Activated naive CD4-positive, alpha-beta T cell treated with Interleukin-2 at 50 U/mL for 16 hours (primary cell): ENCODE data around the gene NOP9.

Experiments used
- DNase-seq: peaks from one replicate; pipeline ENCODE4 v3.0.0-alpha.2; 2020

Gene NOP9

GRCh38 chr14:24263848-24264247 lies 35.8 kb upstream of the NOP9 start:
- no peak for DNase-seq

GRCh38 chr14:24264298-24264697 lies 35.4 kb upstream of the NOP9 start:
- no peak for DNase-seq

DNA sequence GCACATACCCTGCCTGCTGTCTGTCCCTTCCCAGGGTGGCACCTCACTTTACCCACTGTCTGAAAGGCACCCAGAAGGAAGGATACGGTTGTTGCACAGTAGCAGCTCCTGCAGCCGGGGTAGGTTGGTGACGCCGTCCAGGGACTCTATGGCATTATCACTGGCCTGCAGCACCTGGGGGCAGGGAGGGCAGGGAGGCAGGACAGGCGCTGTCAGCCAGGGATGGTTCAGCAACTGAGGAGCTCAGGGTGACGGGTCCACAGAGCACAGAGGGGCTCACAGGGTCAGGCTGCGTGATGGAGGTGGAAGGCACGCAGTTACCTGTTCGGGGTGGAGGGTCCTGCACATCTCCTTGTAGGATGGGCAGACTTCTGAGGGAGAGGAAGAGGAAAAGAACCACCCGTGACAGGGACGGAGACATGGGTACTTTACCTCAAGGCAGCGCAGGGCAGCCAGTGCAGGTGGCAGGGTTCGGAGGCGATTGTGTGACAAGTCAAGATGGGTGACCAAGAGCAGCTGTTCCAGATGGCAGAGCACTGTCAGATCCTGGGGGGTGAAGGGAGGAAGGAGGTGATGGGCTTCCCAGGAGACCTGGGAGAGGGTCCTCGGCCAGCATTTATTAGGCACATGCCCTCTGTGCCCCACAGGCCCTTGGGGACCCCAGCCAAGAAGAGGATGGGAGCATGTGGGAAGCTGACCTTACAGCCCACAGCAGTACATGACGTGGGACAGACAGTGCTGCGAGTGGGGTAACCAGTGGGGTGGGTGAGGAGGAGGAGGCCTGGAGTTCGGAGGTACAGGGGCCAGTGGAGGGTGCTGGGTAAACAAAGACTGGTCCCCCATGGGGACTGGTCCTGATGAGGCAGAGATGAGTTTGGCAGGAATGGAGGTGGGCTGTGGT lies 33.1 kb upstream of the NOP9 start:
- no peak for DNase-seq

DNA sequence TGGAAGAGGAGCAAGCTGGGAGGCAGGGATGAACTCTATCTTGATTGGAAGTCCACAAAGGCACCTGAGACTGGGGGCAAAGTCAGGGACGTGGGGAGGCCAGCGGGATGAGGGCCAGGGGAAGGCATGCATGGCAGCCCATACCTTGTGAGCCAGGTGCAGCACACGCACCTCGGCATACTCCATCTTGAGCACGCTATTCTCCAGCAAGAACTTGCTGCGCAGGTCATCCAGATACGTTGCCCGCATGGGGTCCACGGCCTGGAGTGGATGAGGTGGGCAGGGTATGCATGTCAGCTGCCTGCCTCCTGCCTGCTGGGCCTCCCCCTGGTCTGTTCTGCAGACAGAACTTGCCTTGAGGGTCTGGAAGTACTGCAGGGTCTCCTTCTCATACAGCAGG lies 32.1 kb upstream of the NOP9 start:
- DNase-seq, result no peak

- DNase-seq, result no peak
These were observed 31.4 kb upstream of the NOP9 start for GRCh38 chr14:24268225-24268624.

DNA sequence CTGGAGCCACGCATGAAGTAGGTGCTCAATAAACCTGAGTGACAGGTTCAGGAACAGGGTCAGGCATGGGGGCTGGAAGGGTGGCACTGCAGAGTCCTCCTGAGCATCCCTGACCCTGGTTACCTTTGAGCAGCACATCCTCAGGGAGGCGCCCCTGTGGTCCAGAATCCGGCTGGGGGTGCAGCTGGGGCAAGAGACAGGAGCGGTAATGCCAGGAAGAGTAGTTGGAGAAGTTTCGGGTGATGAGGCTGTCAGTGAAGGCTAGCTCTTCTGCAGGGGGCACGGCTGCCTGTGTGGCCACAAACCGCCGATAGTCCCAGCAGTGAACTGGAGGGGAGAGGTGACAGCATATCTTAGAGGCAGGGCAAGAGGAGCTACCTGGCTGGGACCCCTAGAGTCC lies 30.3 kb upstream of the NOP9 start:
- no peak for DNase-seq

DNA sequence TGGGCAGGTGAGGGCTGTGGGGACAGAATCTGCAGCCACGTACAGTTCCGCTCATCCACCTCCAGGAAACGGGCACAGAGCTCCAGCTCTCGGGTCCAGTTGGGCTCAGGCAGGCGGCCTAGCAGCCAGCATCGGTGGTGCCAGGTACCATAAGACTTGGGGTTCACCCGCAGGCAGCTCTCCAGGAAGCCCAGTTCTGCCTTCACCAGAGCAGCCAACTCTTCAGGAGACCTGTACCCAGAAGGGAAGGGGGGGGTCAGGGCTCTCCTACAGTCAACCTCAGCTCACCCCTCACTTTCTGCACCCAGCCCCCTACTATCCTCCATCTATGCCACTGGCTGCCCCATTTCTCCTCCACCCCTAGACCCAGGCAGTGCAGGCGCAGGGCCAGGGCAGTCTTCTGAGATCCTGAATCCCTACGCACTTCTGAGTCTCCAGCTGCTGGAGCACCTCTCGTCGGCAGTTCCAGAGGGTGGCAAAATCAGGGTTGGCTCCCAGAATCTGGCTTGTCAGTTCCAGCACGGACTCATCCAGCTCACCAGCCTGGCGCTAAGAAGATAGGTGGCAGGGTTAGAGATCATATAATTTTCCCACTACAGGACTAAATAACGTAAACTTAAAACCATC lies 29.6 kb upstream of the NOP9 start:
- no peak for DNase-seq

- DNase-seq, result no peak
These were observed 29.0 kb upstream of the NOP9 start for GRCh38 chr14:24270537-24271133.

DNA sequence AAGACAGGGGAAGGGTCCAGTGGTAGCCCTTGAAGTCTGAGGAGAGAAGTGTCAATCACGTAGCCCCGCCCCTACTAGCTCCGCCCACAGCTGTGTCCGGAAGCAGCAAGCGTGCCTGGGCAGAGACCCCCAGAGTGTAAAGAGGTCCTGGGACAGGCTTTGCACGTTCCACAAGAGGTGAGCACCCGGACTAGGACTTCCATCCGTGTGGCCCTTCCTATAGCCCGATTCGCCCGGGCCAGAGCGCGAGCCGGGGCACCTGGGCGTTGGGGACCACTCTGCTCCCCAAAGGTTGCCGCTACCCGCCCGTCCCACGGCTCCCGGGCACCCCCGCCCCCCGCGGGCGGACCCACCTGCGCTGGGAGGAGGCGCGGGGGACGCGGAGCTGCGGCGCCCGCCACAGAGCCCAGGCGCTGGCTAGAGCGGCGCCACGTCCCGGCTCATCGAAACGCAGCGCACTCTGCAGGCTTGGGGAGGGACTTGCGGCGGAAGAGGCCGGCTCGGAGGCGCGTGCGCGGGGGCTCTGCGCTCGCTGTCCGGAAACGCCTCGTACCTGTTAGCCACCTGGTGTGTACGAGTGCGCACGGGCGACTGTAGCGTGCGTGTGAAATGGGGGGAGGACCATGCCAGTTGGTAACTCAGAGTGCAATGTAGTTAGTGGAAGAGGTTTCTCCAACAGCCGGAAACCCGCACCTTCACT lies 28.4 kb upstream of the NOP9 start, which contains the start of gene RABGGTA:
RABGGTA (minus strand) TSS at position 464 of the 700 bp plus-strand sequence. CDS start 482 bp downstream, outside the sequence.
- peak; percentile 90 for DNase-seq

- DNase-seq, result no peak
These were observed 27.8 kb upstream of the NOP9 start for GRCh38 chr14:24271834-24272263.

DNA sequence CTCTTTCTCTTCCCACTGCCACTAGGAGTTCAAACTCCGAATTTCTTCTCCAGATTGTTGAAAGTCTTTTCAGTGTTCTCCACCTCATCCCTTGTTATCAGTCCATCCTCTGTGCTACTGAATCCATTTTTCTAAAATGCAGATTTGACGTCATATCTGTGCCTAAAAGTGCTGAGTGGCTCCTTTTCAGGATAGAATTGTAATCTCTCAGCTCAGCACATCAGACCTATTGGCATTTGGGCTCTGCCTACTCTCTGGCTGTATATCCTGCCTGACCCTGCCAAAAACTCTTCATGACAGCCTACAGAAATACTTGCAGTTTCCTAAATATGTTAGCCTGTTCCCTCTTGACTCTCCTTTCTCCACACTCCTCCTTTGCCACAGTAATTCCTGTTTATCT lies 27.2 kb upstream of the NOP9 start:
- no peak for DNase-seq

DNA sequence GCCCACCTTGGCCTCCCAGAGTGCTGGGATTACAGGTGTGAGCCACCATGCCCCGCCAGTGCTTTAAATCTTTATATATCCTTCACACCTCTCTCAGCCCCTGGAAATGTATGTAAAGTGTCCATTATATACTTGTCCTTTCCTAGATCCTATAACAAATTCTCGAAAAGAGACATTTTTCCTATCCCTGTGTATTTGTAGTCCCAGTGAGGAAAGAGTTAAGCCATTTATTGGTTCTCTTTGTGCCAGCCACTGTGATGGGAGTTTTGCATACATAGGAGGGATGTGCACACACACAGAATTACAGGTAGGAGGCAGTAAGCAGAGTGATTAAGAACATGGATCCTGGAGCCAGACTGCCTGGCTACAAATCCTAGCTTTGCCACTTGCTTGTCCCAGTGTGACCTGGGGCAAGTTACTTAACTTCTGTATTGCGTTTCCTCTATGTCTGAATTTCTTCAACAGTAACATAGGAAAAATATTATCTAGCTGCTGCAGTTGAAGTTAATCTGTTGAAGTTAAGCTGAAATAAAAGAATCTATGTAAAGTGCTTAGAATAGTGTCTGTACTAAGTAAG lies 26.1 kb upstream of the NOP9 start:
- DNase-seq, result no peak

DNA sequence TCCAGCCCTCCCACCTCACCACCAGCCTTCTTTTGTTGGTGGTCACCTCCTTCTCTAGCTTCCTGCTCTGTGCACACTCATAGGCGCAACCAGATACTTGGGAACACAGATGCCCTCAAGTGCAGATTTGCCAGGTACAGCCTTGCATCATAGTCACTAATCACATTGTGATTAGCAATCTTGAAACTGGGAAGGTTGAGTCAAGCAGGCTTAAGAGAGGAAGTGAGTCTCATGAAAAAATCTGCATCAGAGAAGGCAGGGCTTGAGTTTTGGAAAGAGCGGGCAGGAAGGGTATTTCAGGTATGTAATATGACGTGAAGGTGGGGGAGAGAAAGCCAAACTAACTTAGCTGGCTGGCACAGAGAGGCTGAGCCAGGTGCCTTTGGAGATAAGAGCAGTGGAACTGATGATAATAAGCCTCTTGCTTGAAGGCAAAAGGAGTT lies 25.5 kb upstream of the NOP9 start:
- peak; percentile 47 for DNase-seq

GRCh38 chr14:24277071-24277470 lies 22.6 kb upstream of the NOP9 start:
- no peak for DNase-seq

DNA sequence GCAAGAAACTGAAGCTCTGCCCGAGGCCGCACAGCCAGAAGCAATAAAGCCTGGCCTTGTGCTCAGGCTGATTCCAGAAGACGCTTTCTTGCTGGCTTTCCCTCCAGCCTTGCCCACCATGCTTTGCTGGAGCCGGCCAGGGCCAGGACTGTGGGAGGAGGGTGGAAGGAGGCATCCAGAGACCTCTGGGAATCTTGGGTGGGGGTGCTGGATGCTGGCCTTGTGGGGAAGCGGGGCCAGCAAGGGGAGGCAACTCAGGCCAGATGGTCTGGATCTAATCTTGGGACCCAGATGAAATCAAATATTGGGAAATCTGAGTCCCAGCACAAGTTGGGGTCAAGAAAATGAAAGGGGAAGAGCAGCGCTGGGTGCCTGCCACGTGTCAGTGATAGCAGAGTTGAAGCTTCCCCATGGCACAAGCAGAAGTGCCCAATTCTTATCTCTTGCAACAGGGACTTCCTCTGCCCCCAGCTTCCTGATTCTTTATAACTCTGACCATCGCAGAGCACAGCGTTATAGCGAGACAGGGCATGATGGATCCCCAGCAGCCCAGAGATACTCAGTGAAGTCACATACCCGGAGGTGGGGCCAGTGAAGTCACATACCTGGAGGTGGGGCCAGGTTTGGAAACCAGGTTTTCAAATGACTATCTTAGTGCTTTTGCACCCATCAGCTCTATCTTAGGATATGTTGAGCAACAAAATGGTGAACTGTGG lies 21.9 kb upstream of the NOP9 start:
- peak; percentile 6 for DNase-seq

GRCh38 chr14:24278424-24278823 lies 21.2 kb upstream of the NOP9 start:
- no peak for DNase-seq

DNA sequence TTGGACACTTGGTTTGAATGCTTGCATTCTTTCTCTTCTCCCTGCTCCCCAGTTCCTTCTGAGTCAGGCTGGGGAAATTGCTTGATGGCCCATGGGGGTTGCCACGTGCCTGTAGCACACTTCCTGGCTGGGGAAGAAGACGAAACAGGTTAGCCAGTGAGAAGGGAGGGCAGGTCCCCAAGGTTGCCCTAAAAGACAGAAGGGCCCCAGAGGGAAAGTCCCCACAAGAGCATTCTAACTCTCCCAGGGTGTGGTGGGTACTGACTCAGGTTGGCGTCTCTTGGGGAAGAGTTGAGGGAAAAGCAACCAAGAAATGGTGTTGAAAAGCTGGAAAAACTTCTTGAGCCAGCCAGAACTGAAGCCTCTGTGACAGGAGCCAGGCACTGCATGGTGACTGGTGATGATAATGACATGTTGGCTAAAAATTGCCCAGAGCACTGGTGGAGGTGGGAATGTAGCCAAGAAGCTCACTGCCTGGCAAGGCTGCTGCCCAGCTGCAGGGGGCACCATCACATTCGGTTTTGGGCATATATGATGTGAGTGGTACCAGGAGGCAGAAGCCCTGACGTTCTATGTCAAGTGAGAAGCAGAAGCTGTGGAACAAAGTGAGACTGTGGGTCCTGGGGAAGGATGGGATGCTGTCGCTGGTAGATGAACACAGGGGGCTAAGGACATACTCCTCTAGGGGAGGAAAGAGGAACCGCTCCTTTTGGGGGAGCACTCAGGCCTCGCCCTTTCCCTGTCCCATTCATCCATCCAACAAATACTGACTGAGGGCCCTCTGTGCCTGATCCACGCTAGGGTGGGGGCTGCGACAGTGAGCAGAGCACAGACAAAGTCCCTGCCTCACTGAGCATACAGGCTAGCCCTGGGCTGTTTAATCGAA lies 20.1 kb upstream of the NOP9 start:
- peak; percentile 51 for DNase-seq

GRCh38 chr14:24280797-24281460 lies 18.7 kb upstream of the NOP9 start:
- DNase-seq, result no peak

DNA sequence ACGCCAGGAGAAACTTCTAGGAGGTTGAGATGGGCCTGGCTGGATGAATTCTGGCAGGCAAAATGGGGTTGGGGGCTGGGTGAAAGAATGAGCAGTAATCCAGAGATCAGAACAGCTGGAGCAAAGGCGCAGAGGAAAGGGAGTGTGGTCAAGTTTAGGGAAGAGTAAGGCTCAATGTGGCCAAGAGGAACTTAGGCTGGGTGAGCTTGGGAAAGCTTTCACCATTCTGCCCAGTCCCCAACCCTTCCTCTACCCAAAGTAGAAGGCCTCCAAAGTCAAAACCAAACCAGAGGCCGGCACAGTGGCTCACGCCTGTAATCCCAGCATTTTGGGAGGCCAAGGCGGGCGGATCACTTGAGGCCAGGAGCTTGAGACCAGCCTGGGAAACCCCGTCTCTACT lies 18.0 kb upstream of the NOP9 start:
- no peak for DNase-seq

DNA sequence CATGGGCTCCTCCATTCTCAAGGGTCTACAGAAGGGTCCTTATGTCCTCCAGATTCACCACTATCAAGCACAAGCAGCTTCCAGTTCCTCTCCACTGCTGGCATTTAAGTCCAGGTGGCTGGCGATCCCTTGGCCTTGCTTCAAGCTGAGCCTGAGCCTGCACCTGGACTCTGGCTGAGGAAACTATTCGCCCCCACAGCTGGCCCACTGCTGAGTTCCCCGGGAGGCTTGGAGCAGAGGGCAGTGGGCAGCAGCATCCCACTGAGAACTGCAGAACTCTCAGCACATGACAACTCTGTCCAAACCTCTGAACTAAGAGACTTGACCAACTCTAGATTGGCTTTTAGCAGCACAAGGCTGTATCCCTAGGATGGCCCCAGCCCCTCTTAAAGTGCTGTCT lies 16.9 kb upstream of the NOP9 start:
- no peak for DNase-seq
